HG03103 (cell line): Measurements from ENCODE around the gene RAB10.
"Not testable (repeated sequence)": the region's sequence is repeated elsewhere in the genome, so short reads cannot be mapped to it uniquely, and the experiment has no call there.

ENCODE experiments used
- ATAC-seq: cut with Tn5 transposase; IDR thresholded peaks from one replicate; pipeline ENCODE4 v1.9.1; 2021; ENCODE audit warnings: low read depth; ENCODE audit not compliant: unreplicated experiment

RAB10 gene

DNA sequence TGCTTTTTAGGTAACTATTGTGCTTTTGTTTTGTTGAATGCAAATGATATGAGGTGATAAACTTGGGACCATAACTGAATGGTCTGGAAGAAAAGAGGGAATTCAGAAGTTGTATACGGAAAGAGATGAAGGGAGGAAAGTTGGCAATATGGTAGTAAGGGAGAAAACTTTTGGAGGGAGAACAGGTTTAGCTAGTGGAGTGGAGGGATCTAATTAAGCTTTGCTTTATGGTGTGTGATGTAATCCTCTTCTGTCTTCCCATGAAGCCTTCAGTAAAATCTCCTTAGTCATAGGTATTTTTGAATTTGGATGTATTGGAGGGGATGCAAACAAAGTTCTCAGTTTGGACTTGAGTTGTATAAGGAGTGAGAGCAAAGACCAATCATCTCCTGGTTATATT, 20.2 kb upstream of the RAB10 start:
- ATAC-seq: no peak

DNA sequence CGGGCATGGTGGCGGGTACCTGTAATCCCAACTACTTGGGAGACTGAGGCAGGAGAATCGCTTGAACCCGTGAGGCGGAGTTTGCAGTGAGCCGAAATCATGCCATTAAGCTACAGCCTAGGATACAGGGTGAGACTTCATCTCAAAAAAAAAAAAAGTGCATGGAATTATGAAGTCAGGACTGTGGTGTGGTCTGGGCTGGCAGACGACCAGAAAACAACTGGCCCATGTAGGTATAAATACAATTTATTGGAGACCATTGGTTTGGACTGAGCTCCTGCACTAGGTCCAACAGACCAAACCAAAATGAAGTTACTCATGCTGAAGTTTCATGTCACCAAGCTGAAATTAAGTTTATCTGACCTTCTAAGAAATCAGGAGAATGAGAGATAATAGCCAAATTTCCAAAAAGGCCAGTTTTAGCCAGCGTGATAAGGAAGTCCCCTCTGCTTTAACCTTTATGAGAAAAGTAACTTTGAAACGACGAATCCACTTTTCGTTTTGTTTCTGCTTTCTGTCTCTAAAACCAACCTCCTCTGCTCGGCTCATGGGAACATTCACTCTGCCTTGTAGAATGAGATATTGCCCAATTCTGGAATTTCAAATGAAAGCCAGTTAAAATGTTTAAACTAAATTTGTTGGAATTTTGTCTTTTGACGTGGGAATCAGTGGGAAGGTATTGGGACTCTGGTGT, 17.7 kb upstream of the RAB10 start:
- no peak for ATAC-seq

DNA sequence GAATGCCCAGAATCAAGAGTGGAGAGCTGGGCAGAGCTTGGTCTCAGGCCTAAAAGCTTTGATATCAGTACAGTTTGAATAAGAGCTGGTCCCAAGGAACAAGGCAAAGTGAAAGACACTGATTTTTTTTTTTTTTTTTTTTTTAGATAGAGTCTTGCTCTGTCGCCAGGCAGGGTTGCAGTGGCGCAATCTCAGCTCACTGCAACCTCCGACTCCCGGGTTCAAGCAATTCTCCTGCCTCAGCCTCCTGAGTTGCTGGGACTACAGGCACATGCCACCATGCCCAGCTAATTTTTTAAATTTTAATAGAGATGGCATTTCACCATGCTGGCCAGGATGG, 17.2 kb upstream of the RAB10 start:
- not testable (repeated sequence) for ATAC-seq

DNA sequence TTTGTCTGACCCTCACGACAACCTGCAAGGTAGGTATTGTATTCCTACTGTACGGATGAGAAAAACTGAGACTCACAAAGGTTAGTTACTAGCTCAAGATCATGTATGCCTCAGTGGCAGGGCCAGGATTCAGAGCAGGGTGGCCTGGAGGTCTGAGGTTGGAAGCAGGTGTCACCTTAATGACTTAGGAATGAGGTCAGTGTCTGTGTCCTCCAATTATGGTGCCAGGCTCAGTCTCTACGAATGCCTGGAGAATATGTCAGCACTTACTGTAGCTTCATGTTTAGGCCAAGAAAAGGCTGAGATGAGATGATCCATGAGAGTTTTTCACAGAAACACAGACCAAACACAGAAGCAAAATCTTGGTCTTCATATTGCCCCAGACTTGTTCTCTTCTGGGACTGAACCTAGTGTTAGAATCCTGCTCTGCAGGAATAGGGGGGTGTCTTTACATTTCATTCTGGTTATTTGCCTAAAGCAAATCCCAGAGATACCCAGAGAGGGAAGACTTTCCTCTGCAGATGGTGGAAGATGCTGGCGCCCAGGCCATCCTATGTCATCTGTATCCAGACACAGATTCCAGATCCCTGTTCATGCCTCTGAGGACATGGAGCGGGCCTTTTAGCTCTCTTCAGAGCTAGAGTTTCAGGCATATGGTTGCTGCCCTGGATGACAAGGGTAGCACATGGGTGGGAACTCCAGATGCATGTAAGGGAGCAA, 16.3 kb upstream of the RAB10 start:
- ATAC-seq: no peak

DNA sequence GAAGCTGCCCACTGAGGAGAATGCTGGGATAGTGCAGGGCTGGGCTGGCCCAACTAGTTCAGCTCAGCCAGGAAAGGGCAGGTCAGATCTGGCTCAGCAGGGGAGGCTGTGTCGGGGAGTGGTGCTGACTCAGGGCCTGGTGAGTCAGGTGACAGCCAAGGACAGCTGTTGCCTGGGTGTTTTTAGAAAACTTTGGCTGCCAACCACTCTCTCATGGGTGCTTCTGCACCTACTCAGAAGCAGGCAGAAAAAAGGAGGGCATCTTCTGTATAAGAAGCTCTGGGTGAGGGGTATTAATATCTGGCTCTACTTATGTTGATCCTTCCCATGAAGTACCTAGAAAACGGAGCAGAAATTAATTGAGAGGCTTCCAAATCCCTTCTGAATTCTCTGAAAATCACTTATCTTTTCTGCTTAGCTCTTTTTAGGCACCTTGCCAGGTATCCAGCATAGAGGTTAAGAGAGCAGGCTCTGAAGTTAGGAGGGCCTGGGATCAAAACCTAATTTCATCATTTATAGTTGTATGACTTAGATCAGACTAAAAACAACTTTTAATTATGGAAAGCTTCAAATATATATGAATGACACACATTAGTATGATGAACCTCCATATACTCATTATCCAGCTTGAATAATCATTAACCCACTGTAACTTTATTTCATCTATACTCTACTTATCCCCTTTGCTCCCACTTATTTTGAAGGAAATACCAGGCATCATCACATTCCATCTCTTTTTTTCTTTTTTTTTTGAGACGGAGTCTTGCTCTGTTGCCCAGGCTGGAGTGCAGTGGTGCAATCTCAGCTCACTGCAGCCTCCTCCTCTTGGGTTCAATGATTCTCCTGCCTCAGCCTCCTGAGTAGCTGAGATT, 15.5 kb upstream of the RAB10 start:
- ATAC-seq: no peak

DNA sequence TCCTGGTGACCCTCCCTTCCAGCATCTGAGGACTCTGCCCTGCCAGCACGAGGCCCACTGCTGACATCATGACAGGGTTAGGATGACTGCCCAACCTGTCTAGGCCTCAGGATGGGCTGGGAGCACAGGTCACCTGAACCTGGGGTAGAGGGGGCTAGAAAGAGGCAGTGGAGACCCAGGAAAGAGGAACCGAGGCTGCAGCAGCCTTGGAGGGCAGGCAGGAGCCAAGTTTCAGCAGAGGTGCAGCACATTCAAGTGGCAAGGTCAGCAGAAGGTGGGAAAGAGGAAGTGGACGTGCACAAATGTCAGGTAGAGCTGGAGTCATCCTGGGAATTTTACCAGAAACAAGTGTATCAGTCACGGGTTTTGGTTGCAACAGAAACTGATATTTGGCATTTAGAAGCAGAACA, 13.6 kb upstream of the RAB10 start:
- ATAC-seq: no peak

DNA sequence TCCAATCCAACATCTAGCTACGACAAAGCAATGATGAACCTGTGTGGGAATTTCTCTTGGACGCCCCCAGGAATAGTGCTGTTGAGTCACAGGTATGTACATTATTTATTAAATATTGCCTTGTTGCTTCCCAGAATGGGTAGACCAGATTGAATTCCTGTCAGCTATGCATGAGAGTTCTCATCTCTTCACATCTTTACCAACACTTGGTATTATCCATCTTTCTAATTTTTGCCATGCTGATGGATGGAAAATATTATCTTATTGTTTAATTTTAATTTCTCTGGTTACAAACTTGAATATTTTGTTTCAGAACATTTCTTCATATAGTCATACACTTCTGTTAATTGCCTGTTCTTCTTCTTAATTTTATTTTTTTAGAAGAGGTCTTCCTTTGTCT, 9.6 kb upstream of the RAB10 start:
- ATAC-seq: no peak

DNA sequence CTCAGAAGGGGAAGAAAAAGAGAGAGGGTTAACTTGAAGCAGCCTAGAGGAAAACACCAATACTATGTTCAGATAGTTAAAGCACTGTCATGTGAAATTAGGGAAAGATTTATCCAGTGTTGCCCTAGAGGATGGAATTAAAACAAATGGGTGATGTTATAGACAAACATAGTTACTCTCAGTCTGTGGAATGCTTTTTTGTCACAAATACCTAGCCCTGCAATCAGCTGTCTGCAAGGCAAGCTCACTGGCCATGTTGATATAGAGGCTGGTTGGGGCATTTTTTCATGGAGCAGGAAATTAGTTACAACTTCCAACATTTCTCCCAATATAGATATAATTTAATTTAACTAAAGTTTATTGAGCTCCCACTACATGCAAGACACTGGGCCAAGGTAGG, 8.4 kb upstream of the RAB10 start:
- no peak for ATAC-seq

DNA sequence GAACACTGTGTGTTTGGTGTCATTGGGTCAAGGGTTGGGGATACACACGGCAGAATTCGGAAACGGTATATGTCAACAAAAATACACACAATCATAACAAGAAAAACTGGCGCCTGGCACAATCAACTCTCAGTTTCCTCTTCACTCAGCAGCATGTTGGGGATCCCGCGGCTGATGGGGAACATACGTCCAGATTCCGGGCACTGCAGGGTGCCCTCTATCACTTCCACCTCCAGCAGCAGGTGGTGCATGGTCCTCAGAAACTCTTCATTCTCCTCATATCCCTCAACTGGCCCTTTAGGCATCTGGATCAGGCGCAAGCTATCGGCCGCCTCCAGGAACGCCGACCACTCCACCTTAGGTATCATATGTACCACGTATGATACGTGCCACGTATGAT, 5.8 kb upstream of the RAB10 start:
- not testable (repeated sequence) for ATAC-seq

DNA sequence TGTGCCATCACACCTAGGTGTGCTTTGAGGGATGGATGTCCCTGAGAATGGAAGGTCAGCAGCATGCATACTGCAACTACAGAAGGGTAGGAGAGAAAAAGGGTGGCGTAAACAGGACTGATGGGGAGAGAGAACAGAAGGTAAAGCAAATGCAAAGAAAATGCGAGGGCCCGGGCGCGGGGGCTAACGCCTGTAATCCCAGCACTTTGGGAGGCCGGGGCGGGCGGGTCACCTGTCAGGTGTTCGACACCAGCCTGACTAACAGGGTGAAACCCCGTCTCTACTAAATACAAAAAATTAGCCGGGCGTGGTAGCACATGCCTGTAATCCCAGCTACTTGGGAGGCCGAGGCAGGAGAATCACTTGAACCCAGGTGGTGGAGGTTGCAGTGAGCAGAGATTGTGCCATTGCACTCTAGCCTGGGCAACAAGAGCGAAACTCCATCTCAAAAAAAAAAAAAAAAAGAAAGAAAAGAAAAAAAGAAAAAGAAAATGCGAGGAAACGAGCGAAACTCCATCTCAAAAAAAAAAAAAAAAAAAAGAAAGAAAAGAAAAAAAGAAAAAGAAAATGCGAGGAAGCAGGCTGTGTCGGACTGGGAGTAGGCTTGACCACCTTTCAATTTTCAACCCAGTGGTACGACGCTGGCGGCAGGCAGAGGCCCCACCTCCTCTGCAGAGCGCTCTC, 1.2 kb upstream of the RAB10 start:
- ATAC-seq: not testable (repeated sequence)

DNA sequence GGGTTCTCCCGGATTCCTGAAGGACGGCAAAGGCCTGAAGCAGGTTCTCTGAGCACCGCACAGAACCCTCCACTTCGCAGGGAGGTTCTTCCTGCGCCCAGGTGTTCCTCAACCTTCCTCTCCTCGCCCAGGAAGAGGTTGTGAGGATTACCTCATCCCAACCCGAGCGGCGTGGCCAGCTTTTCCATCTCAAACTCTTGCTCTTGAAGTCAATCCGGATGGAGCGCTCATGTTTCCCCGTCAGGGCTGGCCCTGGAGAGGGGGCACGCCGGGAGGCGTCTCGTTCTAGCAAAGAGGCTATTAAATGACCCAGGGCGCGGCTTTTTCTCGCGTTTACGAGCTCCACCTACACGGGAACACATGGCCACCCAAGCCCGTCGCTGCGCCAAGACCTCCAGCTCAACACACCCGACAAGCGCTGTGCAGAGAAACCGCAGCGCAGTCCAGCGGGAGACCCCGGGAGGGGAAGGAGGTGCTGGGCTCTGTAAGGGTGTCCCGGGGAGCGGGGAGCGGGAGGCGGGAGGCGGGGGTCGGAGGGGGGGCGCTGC, 540 bp upstream of the RAB10 start:
- peak; percentile 24 for ATAC-seq

DNA sequence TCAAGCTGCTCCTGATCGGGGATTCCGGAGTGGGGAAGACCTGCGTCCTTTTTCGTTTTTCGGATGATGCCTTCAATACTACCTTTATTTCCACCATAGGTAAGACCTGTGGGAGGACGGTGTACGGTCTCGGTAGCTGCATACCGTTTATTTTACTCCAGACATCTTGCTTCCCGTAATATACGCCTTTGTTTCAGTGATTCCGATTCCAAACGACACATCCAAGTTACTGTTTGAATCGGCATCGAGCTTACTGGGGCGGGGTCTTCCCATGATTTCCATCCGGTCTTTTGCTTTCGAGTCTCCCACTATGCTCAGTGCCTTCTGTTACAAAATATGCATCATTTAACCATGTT, 731 bp downstream of the RAB10 start:
- ATAC-seq: no peak

DNA sequence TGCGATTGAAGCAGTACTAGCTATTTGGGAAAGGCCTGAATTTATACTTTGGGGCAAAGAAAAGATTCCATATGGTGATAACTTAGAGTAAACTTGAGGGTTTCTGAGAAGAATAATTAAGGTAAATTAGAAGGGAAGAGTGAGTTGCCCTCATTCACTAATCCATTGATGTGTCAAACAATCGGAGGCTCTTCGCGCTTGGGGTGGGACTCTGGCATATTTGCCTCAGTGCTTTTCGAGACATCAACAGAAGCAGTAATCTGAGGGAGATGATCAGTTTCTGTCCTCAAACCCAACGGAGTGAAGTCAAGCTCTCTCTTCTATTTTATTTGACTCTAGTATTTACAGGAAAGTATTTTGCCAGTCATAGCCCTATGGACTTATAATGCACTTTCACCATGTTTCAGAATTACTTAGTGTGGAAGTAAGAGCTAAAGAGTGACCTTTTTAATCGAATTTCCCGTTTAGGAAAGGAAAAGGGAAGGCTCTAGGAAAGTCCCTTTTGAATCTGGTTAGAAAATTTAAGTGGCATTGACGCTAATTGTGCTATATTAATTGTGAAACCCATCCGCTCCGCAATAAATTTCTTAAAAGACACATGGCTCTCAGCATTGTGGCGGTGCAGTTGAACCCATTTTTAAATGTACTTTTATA, 1.3 kb downstream of the RAB10 start:
- no peak for ATAC-seq

DNA sequence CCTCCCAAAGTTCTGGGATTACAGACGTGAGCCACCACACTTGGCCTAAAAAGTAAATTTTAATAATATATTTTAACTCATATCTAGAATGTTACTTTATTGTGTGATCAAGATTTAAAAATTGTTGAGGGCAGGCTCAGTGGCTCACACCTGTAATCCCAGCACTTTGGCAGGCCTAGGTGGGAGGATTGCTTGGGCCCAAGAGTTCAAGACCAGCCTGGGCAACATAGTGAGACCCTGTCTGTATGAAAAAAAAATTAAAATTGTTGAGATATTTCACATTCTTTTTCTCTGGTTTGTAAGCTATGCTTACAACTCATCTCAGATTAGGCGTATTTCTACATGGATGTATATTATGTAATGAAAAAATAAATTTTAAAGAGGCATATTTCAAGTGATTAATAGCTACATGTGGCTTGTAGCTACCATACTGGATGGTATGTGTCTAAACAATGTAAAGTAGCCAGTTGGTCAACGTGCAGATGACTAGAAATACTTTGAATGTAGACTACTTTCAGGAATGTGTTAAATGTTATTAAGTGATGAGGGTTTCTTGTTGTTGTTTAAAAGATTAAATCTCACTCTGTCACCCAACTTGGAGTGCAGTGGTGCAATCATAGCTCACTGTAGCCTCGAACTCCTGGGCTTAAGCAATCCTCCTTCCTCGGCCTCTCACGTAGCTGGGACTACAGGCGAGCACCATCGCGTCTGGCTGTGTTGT, 5.9 kb downstream of the RAB10 start:
- ATAC-seq: no peak

DNA sequence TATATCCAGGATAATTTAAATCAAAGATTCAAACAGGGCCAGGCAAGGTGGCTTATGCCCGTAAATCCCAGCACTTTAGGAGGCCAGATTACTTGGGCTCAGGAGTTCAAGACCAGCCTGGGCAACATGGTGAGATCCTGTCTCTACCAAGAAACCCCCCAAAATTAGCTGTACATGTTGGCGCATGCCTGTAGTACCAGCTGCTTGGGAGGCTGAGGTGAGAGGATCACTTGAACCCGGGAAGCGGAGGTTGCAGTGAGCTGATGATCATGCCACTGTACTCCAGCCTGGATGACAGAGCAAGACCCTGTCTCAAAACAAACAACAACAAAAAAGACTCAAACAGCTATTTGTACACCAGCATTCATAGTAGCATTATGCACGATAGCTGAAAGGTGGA, 9.2 kb downstream of the RAB10 start:
- no peak for ATAC-seq

DNA sequence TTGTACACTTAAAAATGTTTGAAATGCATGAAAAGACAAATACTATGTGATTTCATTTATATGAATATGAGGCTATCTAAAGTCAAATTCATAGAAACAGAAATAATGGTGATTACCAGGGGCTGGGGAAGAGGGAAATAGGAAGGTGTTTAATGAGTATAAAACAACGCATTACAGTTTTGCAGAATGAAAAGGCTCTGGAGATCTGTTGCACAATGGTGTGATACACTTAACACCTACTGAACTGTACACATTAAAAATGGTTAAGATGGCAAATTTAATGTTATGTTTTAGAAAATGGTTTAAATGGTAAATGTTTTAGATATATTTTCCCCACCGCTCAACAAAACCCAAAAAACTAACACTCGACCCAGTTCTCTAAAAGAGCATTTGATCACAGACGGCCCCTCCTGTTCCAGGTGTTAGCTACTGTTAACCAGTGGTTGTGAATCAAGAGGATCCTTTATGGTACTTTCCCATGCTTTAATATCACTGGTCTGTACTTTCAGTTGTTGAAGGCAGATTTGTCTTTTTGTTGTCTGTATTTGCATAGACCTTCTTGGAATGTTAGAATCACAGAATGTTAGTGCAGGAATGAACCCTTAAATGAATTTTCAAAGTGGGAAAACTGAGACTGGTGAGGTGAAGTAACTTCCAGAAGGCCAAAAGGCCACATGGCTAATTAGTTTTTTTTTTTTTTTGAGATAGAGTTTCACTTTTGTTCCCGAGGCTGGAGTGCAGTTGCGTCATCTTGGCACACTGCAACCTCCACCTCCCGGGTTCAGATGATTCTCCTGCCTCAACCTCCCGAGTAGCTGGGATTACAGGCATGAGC, 10.2 kb downstream of the RAB10 start:
- no peak for ATAC-seq

DNA sequence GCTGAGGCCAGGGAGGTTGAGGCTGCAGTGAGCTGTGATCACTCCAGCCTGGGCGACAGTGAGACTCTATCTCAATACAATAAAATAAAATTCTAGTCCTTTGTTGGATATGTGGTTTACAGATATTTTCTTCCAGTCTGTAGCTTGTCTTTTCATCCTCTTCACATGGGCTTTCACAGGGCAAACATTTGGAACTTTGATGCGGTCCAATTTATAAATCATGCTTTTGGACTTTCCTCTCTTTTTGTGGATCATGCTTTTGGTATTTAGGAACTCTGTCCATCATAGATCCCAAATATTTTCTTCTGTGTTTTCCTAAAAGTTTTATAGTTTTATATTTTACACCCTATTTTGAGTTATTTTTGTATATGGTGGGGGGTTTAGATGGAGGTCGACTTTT, 14.9 kb downstream of the RAB10 start:
- ATAC-seq: no peak

DNA sequence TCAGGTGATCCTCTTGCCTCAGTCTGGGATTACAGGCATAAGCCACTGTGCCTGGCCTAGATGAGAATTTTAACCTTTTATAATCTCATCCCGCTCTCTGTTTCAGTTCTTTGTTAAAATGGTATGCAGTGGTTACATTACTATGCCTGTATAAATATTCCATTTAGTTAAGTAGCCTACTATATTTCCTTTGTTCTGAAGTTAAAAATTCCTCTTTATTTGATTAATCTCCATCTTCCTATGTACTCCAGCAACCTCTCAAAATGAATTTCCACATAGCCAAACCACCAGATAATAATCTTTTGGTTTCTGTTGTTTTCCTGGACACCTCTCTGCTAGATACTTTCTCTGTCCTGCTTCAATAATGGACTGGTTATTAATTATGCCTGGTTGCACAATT, 15.8 kb downstream of the RAB10 start:
- ATAC-seq: no peak

DNA sequence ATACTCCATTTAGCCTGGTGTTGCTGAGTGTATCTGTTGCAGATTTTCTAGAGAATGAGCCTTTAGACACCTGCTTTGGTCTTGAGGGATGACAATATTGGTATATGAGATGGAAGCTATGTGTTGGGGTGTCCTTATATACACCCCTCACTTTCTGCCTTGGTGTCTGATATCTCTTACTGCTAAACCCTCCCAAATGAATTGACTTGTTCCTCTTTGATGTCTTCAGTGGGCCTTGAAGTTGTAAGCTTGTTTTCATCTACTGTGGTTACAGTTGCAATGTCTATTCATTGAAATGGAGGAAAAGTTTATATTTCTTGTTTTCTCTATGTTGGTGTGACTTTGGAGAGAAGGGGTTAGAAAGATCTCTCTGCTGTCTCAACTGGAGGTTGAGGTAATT, 18.9 kb downstream of the RAB10 start:
- no peak for ATAC-seq
